GM21619 (cell line): ENCODE data around the gene CIAO2A.
"Not testable (repeated sequence)": the region's sequence is repeated elsewhere in the genome, so short reads cannot be mapped to it uniquely, and the experiment has no call there.

Source experiments
- ATAC-seq: cut with Tn5 transposase; IDR thresholded peaks from one replicate; pipeline ENCODE4 v1.9.1; 2021; ENCODE audit not compliant: unreplicated experiment

CIAO2A gene

GRCh38 chr15:64112073-64112772 is 18.6 kb upstream of the CIAO2A start:
- no peak for ATAC-seq

GRCh38 chr15:64111679-64112050 is 18.0 kb upstream of the CIAO2A start:
- no peak for ATAC-seq

GRCh38 chr15:64110950-64111678 is 17.5 kb upstream of the CIAO2A start:
- no peak for ATAC-seq

GRCh38 chr15:64110108-64110701 is 16.6 kb upstream of the CIAO2A start:
- ATAC-seq: not testable (repeated sequence)

GRCh38 chr15:64107337-64107736 is 13.7 kb upstream of the CIAO2A start:
- no peak for ATAC-seq

- no peak for ATAC-seq
Measured at GRCh38 chr15:64105113-64105704, 11.6 kb upstream of the CIAO2A start.

GRCh38 chr15:64102497-64102896 is 8.9 kb upstream of the CIAO2A start:
- ATAC-seq: no peak

GRCh38 chr15:64100958-64101357 is 7.3 kb upstream of the CIAO2A start:
- no peak for ATAC-seq

- ATAC-seq: no peak
Measured at GRCh38 chr15:64099379-64099778, 5.7 kb upstream of the CIAO2A start.

GRCh38 chr15:64096668-64097384 is 3.2 kb upstream of the CIAO2A start:
- no peak for ATAC-seq

- ATAC-seq: peak; percentile 39
Measured at GRCh38 chr15:64095795-64096667, 2.4 kb upstream of the CIAO2A start, which contains the start of gene SNX1. TSS of gene SNX1 (plus strand) at chr15:64095982. CDS start at chr15:64096014, 32 bp downstream.

- ATAC-seq: no peak
Measured at GRCh38 chr15:64095431-64095794, 1.8 kb upstream of the CIAO2A start.

GRCh38 chr15:64092864-64093626 is 593 bp downstream of the CIAO2A start:
- ATAC-seq: no peak

GRCh38 chr15:64092075-64092820 is 1.4 kb downstream of the CIAO2A start:
- no peak for ATAC-seq

- ATAC-seq: no peak
Measured at GRCh38 chr15:64090527-64090926, 3.1 kb downstream of the CIAO2A start.

- ATAC-seq: no peak
Measured at GRCh38 chr15:64089543-64090280, 3.9 kb downstream of the CIAO2A start.

- no peak for ATAC-seq
Measured at GRCh38 chr15:64082757-64083156, 10.9 kb downstream of the CIAO2A start.

GRCh38 chr15:64073496-64073895 is 20.1 kb downstream of the CIAO2A start:
- ATAC-seq: not testable (repeated sequence)
